ENCODE results near the gene LMF1. TPM values are rescaled to one million over a fixed set of nuclear protein-coding genes. Genes with fewer than 3 reads are reported as not detected.

The LMF1 gene
- total and polyA plus RNA-seq, 2 of the 8 experiments (the other 6 are each of a cell fraction or from before 2014, with no cell fraction given) = 3.5 to 9.1 TPM

DNA sequence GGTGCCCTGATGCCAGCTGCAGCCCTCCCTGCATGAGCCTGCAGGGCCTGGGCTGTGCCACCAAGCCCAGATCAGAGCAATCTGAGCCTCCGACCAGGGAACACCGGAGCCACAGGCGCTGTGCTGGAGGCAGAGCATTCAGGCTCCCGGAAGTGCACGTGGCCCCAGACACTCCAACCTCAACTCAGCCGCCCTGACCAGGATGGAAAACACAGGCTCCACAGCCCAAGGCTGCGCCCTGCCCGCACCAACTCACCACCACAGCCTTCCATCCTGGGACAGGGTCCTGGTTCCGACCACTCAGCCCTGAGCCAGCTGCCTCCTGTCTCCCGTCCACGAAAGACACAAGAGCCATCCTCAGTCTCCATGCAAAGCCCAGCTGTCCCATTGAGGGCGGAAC lies 18.5 kb downstream of the LMF1 start (continued):
- TF ChIP-seq ZNF274 (IDR thresholded peaks at IDR 0.05; ENCODE audit: borderline replicate concordance, extremely low read depth, low read length) (no peak), MAFK (IDR thresholded peaks at IDR 0.05; ENCODE audit: low read depth, low read length) (no peak)

Data from H1 (cell line).